A204.1 (cell line): ENCODE data around the gene TMOD1.
"Not testable (repeated sequence)": the region's sequence is repeated elsewhere in the genome, so short reads cannot be mapped to it uniquely, and the experiment has no call there.

Experiments
- FAIRE-seq: peaks from 2 replicates; lab custom pipeline; 2012; peaks lifted over from hg19 to GRCh38; lab: Jason Lieb, UNC

Gene TMOD1

GRCh38 chr9:97501177-97501971, at the start of gene TMOD1:
Gene TMOD1 (plus strand): TSS chr9:97501666. CDS start chr9:97524189, 22,523 bp downstream.
- FAIRE-seq = no peak

DNA sequence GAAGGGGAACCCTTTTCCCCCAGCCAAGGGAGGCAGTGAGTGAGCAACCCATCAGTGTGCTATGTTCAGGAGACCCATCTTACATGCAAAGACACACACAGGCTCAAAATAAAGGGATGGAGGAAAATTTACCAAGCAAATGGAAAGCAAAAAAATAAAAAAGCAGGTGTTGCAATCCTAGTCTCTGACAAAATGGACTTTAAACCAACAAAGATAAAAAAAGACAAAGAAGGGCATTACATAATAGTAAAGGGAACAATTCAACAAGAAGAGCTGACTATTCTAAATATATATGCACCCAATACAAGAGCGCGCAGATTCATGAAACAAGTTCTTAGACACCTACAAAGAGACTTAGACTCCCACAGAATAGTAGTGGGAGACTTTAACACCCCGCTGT, 47.9 kb upstream of the TMOD1 start:
- not testable (repeated sequence) for FAIRE-seq

- not testable (repeated sequence) for FAIRE-seq
Observed at GRCh38 chr9:97456841-97457240, 44.6 kb upstream of the TMOD1 start.

DNA sequence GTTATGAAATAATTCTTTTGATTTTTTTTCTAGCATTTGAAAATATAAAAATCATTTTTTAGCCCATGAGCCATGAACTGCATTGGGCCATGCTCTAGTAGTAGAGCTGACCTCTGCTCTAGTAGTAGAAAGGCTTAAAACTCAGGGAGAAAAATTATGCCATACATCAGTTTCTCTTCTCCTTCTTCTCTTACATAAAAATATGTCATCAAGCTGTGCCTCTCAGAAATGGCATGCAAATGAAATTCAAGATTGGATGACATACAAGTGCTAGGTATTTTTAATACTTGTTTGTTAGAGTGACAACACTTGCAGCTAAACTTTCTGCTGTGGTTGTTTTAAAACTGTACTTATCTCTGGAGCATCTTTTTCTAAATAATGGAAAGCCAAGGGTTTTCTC, 42.1 kb upstream of the TMOD1 start:
- FAIRE-seq = no peak

DNA sequence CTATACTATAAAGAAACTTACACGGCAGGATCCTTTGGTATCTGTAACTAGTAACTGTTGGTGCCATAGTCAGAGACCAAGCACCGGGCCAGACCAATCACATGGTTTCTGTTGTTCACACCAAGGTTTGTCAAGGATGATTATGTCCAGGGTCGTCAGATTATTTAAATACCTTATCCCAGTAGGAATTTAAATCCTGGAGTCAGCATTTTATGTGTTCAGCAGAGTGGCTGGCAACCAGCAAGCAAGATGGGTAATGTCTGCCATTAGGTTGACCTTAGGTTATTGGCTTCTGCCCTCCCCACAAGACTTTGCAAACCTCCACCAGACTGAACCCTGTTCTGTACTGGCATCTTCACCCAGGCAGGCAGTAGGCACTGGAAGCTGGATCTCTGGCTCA, 39.3 kb upstream of the TMOD1 start:
- no peak for FAIRE-seq

GRCh38 chr9:97462914-97463313, 38.6 kb upstream of the TMOD1 start:
- no peak for FAIRE-seq

DNA sequence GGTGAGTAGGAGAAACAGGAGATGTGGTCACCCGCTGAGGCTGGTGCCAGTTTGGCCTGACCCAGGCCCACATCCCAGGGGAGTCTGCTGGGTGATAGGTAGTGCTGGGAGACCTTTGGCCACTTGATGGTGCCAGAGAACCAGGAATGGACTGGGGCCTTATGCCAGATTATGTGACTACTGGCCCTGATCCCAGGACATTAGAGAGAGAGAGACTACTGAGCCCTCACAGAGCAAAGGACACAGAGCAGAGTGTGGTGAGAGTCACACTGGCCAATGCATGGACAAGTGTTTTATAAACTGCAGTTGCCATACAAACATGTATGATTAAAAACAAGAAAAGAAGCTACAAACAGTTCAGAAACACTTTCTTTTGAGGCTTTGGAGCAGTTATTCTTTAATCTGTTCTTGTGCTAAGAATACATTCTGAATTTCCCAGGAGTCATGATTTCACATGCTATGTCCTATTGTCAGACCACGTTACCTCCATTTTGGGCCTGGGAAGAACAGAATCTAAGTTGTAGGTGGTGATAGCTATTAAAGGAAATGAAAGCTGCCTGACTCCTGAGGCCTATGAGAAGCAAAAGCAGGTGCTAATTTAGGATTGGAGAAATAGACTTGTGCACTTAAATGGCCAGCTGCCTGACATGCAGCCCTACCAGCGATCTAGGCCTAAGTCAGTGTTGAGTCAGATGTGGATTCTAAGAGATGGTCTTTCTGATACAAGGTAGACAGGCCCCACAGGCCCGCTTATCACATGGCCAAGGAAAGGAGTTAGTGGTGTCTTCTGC, 32.6 kb upstream of the TMOD1 start:
- FAIRE-seq = no peak

- no peak for FAIRE-seq
Observed at GRCh38 chr9:97470076-97470475, 31.4 kb upstream of the TMOD1 start.

- FAIRE-seq = no peak
Observed at GRCh38 chr9:97473717-97474116, 27.7 kb upstream of the TMOD1 start.

DNA sequence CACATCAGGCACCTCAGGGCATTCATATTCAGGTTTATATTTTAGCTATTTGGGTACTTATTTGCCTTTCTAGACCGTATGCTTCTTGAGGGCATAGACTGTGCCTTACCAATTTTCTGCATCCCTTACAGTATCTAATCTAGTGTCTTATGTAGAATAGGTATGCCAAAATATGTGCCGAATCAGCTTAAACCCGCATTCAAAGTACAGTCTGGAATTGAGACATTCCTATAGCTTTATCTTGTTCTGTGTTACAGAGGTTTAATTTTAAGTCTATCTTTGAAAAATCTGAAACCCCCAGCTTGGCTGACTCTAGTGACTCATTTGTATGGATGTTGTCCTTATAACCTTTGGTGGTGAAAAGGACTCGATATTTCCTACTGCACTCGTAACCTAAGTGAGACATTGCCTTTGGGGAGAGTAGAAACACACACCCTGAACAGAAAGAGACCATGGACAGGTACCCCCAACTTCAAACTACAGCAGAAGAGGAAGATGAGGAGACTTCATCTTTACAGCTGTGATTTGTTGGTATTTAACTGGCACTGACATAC, 27.0 kb upstream of the TMOD1 start:
- FAIRE-seq = no peak

DNA sequence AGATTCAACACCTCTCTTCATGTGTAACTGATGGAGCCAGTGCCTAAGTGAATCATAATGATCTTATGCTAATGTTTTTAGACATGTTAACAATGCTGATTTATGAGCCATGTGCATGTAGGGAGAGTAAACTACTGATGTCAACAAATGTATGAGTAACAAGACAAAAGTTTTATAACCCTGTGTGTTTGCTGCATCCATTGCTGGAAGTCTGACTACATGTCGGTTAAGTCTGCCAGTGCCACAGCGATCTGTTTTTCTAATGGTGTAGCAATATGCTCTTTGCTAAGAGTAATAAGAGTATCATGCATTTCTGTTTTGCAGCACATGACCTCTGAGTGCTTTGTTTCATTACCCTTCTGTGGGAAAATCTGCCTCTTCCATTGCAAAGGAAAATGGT, 26.4 kb upstream of the TMOD1 start:
- no peak for FAIRE-seq

DNA sequence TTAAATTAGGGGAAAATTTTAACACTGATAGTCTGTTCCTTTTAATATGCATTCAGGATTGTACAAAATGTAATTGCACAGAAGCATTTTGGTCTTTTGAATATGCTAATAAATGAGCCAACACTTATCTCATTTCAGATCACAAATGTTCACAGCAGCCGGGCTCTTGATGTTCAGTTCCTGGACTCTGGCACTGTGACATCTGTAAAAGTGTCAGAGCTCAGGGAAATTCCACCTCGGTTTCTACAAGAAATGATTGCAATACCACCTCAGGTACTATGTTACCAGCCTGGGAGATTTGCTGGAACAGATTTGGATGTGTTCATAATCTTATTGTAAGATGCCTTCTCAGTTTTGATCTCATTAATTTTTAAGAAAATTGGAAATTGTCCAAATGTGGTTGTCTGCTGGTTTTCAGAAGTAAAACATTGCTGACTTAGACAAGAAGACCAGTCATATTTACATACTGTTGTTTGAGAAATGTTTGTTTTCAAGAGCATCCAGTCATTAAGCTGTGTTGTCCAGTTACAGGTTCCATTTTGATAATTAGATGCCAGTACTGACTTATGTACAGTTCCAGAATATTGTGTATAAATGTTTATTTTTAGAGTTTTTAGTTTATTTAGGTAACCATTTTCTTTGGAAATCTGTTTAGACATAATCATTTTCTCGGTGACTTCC, 23.0 kb upstream of the TMOD1 start:
- FAIRE-seq = no peak

DNA sequence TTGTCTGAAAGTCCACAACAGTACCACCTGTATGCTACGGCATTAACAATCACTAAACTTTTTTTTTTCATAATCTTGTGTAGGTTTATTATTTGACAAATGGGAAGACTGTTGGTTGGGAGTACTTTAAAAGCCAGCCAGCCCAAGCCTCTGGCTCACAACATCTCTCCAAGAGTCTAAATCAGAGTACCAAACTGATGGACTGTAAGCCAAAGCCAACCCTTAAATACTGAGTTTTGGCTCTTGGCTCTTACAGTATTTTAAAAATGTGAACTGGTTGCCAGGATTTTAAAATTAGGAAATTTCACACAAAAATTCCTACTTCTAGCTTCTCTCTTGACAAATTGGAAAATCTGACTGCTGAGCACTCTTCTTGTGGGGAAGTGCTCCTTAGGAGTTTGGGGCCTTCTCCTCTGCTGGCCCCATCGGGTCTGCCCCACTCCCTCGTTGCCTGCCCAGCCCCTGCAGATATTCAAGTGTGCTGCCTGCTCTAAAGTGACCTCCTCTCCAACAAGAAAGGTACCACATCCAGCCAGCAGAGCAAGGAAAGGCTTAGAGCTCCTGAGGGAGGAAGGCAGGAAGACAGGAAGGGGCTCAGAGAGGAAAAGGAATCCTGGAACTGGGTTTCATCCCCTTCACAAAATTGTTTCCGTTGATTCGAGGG, 21.8 kb upstream of the TMOD1 start:
- no peak for FAIRE-seq

- no peak for FAIRE-seq
Observed at GRCh38 chr9:97480174-97480573, 21.3 kb upstream of the TMOD1 start.

DNA sequence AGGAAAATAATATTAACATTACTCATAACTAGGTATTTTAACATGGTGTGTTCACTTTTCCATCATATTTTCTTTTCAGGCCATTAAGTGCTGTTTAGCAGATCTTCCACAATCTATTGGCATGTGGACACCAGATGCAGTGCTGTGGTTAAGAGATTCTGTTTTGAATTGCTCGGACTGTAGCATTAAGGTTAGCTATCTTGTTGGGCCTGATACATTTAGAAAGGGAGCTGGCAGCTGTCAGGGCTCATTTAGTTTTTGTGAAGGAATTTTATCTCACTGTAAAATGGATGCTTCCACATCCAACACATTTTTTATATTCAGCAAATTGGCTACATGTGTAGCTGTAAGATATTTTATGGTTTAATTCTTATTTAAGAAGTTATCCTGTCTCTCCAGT, 20.7 kb upstream of the TMOD1 start:
- no peak for FAIRE-seq

GRCh38 chr9:97484134-97484533, 17.3 kb upstream of the TMOD1 start:
- no peak for FAIRE-seq

DNA sequence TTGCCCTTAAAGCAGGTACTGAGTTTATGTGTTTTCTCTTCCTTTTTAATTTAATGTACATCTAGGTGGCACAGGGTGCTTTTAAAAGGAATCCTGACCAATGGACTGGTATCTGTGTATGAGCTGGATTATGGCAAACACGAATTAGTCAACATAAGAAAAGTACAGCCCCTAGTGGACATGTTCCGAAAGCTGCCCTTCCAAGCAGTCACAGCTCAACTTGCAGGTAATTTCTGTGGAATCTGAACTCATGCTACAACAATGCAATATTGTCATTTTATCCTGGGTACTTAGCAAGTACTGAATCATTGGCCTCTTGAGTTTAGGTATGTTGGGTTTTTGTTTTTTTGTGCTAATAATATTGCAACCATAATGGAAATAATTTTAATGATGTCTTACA, 14.4 kb upstream of the TMOD1 start:
- FAIRE-seq = no peak

DNA sequence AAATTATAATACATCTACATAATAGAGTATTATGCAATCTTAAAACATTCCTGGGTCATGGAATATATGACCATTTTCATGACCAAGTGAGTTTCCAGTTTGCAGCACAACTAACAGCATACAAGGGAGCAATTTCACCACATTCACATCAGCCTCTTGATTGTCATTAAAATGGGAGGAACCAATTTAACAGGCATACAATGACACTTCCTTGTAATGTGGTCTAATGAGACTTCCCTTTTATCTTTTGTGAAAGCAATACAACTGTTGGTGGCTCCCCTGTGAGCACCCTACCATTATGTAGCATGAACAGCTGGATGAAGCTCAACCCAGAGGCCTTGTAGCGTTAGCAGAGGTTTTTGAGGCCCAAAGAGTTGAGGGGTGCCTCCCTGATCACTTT, 13.6 kb upstream of the TMOD1 start:
- FAIRE-seq = no peak

DNA sequence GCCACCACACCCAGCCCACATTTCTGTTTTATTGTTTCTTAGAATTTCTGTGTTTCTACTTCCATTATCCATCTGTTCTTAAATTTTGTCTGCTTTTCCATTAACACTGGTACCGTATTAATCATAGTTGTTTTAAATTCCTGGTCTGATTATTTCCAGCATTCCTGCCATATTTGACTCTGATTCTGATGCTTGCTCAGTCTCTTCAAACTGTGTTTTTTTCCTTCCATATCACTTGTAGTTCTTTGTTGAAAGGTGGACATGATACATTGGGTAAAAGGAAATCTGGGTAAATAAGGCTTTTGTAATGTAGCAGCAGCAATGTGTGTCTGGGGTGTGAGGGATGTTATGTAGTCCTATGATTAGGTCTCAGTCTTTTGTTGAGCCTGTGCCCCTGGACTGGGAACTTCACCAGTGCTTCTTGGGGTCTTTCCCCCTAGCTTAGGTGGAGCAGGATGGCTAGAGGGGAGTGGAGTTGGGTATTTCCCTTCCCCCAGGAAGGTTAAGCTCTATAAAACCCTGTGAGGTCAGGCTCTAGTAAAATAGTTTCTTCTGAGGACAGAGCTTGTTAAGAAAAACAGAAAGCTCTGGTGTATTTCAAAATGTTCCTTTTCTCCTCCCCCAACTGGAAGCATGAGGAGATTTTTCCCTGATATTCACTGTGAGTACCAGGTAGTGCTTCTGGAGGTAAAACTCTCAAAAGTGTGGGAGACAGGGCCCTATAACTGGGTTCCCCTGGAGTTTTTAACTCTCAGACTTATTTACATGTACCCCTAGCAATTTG, 10.1 kb upstream of the TMOD1 start:
- no peak for FAIRE-seq

- FAIRE-seq = not testable (repeated sequence)
Observed at GRCh38 chr9:97497558-97498375, 3.7 kb upstream of the TMOD1 start.
